ENCODE data around the gene NAA20.

DNA sequence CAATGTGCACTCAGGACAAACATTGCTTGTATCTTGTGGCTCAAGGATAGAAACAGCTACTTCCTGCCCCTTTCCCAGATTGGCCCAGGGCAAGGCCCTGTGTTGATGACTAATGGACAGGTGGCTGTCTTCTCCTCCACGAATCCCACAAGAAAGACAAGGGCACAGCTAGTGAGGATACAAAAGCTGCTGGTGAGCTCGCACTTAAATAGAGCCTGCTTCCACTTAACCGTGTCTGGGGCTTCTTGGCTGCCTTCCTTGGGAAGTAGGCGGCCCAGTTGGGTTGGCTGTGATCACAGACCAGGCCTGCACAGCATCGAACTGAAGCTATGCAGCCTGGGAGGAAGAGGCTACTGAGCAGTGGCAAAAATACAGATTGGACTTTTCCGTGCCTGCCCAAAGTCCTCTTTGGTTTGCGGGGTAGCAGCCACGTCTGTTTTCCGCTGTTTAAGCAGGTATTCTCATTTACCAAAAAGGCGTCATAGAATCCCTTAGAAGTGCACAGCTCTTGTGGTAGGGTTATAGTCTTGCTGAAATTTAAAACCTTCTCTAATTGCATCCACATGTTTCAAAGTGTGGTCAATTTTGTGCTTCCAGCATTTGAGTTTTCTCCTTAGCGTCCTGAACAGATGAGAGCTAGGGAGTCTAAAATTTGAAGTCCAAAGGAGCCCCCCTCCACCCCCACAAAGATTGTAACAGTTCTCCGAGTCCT, 23.0 kb upstream of the NAA20 start:
- TF ChIP-seq POLR2A (IDR thresholded peaks at IDR 0.05) (no peak), CTCF (IDR thresholded peaks at IDR 0.05) (no peak)

Measured in upper lobe of left lung (tissue), 4 donors.